Epidermal melanocyte (primary cell): ENCODE data around the gene CADM3.

Experiments
- DNase-seq: peaks from one replicate; pipeline ENCODE4 v3.0.0; 2011; ENCODE audit warnings: low spot score; ENCODE audit not compliant: insufficient read length

Gene CADM3, protein sequence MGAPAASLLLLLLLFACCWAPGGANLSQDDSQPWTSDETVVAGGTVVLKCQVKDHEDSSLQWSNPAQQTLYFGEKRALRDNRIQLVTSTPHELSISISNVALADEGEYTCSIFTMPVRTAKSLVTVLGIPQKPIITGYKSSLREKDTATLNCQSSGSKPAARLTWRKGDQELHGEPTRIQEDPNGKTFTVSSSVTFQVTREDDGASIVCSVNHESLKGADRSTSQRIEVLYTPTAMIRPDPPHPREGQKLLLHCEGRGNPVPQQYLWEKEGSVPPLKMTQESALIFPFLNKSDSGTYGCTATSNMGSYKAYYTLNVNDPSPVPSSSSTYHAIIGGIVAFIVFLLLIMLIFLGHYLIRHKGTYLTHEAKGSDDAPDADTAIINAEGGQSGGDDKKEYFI

DNA sequence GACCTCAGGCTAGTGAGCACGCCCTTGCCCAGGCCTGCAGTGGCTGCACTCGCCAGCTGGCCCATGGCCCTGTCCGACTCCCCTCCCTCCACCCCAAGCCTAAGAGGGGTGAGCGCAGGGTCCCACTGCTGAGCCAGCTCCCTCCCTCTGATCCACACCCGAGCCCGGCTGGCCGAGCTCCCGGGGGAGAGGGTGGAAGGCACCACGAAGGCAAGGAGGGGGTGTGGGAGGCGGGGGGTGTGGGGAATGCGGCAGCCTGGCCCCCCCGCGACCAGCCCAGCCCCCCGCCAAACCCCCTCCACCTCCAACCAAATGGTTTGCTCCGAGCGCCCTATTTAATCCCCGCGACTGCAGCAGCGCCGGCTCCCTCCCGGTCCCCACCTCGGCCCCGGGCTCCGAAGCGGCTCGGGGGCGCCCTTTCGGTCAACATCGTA lies at the start of gene CADM3:
Gene CADM3, plus strand, starts transcription at position 362 of the 434 bp plus-strand sequence. CDS start 151 bp downstream, outside the sequence.
- no peak for DNase-seq

DNA sequence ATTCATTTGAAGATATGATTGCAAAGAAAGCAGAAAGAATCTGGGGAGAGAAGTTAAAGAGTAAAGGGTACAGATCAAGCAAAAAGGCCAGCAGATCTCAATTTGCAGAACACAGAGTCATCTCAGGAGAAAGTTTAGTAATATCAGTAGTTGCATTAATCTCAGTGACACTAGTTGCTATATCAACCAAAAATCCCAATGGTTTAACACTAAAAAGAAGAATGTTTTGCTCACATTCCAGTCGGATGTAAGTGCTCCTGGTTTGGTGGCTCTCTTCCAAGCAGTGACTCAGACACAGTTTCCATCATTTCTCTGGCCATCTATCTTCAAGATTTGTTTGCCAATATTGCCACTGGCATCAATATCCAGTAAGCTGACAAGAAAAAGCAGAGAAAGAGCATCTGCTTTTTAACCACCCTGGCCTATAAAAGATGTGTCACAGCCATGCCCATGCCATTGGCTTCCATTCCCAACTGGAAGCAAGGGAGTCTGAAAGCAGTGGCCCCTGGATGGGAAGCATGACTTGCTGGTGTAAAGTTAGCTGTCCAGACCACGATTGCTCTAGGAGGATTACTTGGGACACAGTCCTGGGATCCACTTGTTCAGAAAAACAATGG lies 49.3 kb upstream of the CADM3 start:
- DNase-seq = no peak

DNA sequence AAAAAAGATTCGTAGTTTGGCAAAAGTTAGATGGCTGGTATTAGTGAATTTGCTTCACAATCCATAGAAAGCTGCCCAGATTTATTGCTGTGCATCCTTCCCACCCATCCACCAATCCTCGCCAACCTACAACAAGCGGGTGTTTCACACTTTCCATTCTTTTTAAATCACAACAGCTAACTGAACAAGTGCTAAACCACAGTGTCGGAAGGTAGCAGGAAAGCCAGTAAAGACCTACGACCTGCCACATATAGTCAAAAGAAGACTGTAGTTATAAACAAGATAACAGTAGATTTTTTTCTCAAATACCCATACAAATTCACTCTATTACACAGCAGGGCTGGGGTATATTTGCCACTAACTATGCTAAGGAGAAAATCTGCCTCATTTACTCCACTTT lies 47.8 kb upstream of the CADM3 start:
- no peak for DNase-seq

DNA sequence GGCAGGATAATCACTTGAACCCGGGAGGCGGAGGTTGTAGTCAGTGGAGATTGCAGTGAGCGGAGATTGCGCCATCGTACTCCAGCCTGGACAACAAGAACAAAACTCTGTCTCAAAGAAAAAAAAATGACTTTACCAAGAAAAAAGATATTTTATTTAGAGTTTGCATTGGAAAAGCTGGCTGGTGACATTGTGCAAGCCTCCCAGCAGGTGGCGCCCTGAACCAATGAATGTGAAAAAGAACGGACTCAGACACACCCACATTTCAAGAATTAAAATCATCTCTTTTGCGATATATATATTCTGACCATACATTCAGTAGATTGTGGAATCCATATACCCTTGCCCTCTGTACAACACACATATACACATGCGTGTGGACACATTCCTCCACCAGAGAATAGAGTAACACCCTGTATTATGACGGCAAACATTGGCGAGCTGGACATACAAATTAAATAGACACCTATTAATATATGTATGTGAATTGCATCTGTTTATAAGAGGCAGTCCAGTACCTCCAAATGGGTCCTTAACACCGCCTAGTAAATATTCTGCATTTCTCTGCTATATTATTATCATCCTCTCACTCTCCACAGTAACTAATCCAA lies 39.0 kb upstream of the CADM3 start:
- DNase-seq = peak; percentile 56

DNA sequence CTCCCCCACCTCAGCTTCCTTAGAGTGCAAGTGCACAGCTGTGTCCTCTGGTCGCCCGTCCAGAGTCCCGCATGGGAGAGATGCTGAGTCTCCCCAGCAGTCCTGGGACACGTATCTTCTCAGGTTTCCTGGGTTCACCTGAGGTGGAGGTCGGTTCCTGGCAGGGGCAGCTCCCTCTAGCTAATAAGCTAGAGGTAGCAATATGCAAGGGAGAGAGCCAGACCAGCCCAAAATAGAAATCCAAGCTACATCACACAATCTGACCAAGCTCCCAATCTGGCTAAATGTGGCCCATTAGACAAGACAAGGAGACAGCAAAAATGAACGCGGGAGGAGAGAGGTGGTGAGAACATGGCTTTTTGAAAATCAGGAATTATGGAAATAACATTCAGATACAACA lies 30.9 kb upstream of the CADM3 start:
- no peak for DNase-seq

DNA sequence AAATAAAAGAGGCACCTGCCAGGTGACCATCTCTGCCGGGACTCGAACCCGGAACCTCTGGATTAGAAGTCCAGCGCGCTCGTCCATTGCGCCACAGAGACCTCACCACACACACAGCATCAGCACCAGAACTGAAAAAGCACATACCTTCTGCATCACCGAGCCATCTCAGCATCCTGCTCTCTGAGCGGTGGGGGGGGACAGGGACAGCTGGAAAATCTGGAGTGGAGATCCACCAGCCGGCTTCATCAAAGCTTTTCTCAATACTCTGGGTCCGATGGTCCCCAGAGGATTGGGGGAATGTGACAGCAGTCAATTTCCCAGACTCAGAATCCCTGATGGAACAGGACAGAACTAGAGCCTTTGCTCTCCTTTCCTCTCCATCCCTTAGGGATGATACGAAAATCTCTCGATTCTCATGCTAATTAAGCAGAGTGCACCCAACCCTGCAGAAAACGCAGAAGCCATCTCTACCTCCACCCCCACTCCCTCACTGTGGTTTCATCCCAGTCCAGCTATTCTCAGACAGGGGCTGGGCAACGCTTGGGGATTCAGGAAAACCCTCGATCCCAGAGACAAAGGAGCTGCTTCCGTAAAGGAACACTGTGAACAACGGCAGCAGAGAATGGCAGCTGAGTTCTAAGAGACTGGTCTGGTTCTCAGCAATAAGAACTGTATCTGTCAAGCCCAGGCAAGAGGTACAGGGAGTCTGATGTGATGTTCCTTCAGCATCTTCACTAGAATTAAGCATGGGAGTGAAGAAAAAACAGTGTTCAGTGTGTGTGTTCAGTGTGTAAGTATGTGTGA lies 29.6 kb upstream of the CADM3 start:
- DNase-seq = no peak

DNA sequence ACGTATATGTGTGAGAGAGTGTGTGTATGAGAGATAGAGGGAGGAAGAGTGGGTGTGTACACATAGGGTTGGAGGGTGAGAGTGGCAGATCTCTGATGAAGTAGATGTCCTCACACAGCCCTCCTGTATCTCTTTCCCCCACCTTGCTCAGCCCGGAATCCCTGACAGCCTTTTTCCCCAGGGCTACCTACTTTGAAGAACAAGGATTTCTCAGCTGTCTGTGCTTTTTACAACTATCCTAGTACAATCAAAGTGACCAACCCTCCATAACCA lies 29.1 kb upstream of the CADM3 start:
- DNase-seq = no peak

DNA sequence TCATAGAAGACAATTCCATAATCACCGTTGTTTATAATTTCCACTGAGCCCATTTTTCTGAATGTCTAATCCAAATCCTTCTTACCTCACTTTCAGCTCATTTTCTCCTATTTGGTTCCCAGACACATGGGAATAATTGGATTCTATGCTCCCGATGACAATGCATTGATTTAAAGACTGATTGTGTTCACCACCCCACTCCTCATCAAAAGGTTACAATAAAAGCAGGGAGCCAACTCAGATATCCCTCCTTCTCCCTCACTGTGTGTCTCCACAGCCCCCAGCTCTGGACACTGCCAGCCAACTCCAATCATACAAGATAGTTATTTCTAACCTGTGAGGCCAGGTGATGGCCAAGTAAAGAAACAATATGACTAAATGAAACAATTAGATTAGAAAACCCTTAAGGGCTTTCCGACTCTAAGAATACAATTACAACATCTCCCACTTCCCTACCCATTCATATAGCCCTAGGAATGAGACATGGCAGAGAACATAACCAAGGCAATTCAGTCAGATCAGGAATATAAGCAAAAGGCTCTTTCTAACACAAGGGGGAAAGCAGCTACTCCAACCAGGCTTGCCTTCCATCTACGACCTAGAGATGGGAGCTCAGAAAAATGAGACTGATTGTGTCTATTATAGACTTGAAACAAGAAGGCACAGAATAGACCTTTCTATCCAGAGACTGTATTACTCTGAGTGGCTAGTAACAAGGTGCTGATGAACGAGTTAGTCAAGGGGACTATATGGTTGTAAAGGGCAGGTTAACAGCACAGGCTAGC lies 28.5 kb upstream of the CADM3 start:
- DNase-seq = no peak

DNA sequence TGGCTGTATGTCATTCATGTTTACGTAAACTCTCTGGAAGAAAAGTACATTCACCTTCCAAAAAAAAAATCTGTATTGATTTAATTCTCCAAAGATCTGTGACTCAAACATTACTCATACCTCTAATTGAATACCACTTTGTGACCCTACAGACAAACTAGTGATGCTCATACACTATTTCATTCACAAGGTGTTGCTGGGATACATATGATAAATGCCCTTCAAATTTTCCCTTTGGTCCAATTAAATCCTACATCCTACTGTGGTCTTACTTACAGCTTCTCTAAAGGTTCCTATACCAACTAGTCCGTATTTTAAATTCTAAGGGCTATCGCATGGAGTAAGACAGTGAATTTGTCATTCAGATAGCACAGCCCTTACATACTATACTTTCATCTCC lies 26.8 kb upstream of the CADM3 start:
- no peak for DNase-seq

DNA sequence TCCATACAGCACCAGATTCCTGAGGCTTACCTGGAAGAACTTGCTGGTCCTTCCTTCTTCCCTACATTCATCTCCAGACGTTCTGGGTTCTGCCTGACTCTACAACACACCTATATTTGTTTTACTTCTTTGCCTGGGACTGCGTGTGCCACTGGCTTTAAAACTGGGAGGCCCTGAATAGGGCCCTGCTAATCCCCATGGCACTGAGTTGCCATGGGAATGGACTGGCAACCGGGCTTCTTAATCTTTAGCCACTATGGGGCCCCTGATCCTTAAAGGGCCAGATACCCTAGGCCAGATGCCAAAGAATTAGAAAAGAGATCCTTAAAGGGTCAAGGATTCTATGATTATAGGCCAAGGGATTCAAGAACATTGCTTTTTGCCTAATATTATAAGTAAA lies 24.4 kb upstream of the CADM3 start:
- no peak for DNase-seq

DNA sequence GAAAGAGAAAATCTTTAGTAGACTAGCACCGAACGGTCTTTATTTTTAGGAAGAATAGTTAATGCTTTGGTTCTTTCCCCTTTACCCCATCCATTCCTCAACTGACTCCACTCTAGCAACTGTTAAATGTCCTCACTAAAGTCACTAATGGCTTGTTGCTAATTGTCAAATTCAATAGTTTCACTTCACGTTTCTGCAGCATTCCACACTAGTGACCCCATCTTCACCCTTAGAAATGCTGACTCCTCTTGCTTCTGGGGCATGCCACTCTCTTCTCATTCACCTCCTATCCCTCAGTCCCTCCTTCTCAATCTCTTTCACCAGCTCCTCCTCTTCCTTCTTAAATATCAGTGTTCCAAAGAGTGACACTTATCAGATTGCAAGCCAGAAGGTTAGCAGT lies 19.4 kb upstream of the CADM3 start:
- no peak for DNase-seq

DNA sequence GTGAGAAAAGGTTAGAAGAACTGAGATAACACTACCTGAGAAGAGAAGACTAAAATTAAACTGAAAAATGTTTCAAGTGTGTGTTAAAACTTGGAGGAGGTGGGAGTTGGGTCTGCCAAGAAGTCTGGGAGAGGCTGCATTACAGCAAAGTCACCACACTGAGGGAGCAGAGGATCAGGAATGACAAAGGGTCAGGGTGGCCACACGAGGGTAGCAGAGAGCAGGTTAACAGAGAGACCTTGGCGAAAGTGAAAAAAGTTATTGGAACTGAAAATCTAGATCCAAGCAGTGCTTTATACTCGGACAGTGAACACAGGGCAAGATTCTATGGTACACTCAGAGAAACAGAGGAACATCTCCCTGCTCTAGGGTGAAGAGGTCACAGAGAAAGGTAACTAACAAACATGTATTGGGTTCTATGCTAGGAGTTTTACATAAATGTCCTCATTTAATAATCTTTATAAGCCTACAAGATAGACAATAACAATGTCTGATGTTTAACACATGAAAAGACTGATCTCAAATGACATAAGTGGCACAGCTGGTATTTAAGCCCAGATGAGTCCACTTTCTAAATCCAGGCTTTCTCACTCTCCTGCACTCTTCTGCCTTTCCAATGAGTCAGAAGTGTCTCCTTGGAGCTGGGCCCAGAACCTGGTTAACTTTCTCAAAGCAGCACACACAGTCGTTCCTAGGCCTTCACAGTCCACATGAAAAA lies 10.3 kb upstream of the CADM3 start:
- DNase-seq = peak; percentile 60

DNA sequence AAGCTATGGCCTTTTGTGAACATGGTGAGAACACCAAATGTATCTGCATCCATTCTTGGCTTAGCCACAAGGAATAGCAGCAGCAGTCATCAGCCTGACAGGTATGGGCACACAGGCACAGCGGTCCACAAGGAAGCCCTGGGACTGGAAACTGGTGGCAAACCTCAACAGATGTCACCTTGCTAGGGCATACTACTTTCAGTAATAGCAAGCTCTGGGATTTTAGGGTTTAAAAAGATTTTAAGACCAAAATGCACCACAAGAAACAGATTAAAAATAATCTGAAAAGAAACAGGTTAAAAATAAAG lies 9.7 kb upstream of the CADM3 start:
- no peak for DNase-seq

DNA sequence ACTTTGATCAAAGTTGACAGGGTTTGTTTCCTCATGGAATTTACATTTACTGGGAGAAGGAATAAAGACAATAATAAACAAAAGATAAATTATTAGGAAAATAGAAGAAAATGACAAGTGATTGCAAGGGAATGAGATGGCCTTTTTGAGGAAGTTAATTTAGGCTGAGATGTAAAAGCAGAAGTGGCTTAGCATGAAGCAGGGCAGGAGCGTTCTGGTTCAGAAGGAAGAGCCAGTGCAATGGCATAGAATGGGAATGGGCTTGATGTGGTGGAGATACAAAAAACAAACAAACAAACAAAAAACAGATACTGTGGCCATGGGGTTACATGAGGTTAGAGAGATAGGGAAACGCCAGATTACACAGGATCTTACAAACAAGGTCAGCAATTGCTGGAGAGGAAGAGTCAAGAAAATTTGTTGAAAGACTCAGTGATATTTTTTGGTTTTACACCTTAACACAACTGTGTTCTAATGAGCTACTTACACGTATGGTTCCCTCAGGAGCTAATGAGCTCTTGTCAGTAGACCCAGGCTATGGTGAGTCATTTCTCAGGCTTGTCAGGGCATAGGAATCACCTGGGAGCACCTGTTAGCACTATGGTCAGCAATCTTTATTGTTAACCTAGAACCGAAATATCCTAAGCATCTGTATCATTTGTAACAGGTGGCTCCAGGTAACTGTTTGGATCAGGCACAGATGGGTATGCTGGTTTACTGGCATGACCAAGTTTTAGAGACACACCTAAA lies 8.7 kb upstream of the CADM3 start:
- DNase-seq = no peak

DNA sequence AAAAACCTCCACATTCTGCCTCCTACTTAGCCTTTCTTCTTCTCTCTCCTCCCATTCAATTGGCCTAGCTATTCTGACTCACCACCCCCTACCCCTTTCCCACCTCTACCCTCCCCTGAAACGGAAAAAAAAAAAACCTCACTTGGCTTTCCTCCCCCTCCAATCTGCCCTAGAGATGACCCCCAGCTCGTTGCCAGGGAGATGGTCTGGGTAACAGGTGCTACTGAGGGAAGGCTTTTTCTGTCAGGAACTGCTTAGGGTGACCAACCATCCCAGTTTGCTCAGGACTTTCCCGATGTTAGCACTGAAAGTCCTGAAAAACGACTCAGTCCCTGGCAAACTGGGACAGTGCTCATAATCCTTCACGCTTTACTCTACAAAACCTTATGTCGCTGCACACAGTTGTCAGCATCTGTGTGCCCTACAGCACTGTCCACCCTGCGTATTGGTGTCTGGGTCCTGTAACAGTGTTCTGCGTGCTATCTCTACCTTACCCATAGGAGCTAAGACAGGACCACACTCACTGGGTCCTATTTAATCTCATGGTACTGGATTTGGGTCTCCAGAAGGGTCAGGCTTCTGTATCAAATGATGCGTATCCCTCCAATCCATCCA lies 7.7 kb upstream of the CADM3 start:
- DNase-seq = no peak

DNA sequence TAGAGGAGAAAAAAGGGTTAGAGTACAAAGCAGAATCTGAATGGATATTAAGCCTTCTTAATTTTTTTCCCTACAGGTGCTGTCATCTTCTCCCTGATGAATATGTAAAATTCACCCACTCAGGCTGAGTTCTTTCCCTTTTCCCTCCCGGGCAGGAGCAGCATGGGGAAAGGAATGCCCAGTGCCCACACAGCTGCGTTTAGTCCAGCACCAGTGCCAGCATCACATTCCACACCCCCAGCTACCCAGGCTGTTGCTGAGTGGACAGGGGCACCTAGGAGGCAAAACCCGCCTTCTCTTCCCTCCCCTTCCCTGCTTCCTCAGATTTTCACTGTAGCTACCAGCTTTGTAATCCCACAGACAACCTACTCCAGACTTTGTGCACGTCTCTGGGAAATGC lies 3.4 kb upstream of the CADM3 start:
- no peak for DNase-seq

DNA sequence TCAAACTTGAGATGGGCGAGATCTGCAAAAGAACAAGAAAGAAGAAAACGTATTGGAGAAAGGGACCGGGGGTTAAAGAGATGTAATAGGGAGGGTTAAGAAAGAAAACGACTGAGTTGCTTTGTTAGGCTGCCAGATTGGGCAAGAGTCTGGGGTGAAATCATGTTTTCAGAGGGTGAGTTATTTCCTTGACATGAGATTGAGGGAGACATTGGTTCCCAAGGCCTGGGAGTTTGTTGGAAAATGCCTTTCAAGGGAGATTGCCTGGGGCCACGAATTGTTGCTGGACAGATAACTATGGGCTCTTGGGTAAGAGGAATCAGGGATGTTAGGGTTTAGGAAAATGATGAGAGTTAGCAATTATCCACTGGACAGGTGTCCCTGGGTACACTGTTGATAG lies 776 bp upstream of the CADM3 start:
- DNase-seq = no peak

DNA sequence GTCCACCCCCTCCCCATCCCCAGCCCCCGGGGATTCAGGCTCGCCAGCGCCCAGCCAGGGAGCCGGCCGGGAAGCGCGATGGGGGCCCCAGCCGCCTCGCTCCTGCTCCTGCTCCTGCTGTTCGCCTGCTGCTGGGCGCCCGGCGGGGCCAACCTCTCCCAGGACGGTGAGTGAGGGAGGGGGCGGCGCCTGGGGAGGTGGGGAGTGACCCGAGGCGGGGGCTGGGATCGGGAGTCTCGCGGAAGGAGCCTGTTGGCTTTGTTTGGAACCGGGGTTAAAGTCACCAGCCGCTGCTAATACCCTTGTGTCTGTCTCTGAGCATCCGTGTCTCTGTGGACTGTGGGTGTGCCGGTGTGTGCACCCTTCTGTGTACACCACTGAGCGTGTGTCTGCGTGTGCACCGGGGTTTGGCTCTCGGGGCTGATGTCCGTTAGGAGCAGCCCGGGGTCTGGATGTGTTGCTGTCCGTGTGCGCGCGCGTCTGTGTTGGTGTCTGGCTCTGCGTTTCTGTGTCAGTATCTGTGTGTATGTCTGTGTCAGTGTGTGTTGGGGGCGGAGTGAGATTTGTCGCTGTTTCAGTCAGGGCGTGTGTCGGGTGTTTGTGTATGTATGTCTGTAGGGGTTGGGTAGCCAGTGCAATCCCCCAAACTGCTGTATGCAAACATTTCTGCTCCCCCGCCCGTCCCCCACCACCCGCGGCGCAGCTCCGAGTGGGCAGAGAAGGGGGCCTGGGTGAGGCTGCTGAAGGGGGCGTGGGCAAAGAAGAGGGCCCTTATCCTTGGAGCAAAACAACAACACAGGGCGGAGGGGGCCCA lies 480 bp downstream of the CADM3 start:
- no peak for DNase-seq
